Fibroblast of the aortic adventitia (primary cell): ENCODE data around the gene TMEM39A. TPM values are rescaled to one million over a fixed set of nuclear protein-coding genes. Genes with fewer than 3 reads are reported as not detected.

Experiments
- DNase-seq: peaks from one replicate; pipeline ENCODE4 v3.0.0-alpha.2; 2010; ENCODE audit warnings: low read depth
- H3K4me3 ChIP-seq: 2 replicates; pipeline ENCODE4 v1.5.1; 2011; ENCODE audit warnings: low read depth, mild to moderate bottlenecking, control low read depth, low read length, moderate library complexity
- CTCF ChIP-seq: IDR thresholded peaks from 2 replicates; pipeline ENCODE4 v1.5.1; 2011; ENCODE audit warnings: mild to moderate bottlenecking, low read length, control low read depth, inconsistent platforms; ENCODE audit not compliant: insufficient read depth
- total RNA-seq: library from RNA; depleted of rRNA; stranded (reverse); fragments of >200 nt; gene quantifications from 2 replicates; pipeline ENCODE4 v1.2.3, GENCODE V29; 2012; ENCODE audit warnings: low replicate concordance

TMEM39A gene
- total RNA-seq, 1 donor, result 56.7 TPM

GRCh38 chr3:119403201-119403600, 60.2 kb downstream of the TMEM39A start:
- no peak for DNase-seq

GRCh38 chr3:119402791-119403190, 60.6 kb downstream of the TMEM39A start:
- TF ChIP-seq CTCF, result no peak
- no peak overlapping the region for H3K4me3 ChIP-seq
- DNase-seq, result no peak

More at GRCh38 chr3:119403201-119403600, 60.2 kb downstream of the TMEM39A start:
- H3K4me3 ChIP-seq, result no peak overlapping the region
- TF ChIP-seq CTCF, result no peak

- H3K4me3 ChIP-seq, result no peak overlapping the region
- no peak for DNase-seq
- TF ChIP-seq CTCF, result no peak
These were observed 61.6 kb downstream of the TMEM39A start for GRCh38 chr3:119401503-119402440.

GRCh38 chr3:119401069-119401468, 62.3 kb downstream of the TMEM39A start:
- DNase-seq, result no peak
- H3K4me3 ChIP-seq, result no peak overlapping the region
- TF ChIP-seq CTCF, result no peak

GRCh38 chr3:119400466-119400865, 62.9 kb downstream of the TMEM39A start:
- no peak for DNase-seq
- no peak for TF ChIP-seq CTCF
- H3K4me3 ChIP-seq, result no peak overlapping the region

GRCh38 chr3:119396870-119397269, 66.5 kb downstream of the TMEM39A start:
- no peak for DNase-seq
- no peak for TF ChIP-seq CTCF
- H3K4me3 ChIP-seq, result no peak overlapping the region
